ENCODE measurements around the gene MAD2L2.

MAD2L2 gene

DNA sequence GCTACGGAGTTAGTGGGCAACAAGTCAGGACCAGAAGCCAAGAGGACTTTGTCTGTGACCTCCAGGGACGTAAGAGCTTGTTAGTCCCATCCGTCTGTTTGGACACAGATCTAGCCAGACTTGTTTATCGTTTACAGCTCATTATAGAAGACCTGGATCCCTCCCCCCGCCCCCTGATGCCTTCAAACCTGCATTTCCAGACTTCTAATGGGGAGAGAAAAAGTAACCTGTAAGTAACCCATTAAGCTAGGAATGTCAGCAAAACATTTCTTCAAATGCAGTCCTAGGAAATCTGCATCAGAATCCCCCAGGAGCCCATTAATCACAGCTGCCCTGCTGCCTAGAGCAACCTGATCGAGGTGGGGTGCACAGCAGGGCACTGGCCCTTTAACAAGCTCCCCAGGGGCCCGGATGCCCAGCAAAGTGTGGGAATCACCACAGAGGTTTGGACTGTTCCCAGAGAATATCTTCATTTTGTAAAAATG lies 1.4 kb upstream of the MAD2L2 start:
- FAIRE-seq: no peak

DNA sequence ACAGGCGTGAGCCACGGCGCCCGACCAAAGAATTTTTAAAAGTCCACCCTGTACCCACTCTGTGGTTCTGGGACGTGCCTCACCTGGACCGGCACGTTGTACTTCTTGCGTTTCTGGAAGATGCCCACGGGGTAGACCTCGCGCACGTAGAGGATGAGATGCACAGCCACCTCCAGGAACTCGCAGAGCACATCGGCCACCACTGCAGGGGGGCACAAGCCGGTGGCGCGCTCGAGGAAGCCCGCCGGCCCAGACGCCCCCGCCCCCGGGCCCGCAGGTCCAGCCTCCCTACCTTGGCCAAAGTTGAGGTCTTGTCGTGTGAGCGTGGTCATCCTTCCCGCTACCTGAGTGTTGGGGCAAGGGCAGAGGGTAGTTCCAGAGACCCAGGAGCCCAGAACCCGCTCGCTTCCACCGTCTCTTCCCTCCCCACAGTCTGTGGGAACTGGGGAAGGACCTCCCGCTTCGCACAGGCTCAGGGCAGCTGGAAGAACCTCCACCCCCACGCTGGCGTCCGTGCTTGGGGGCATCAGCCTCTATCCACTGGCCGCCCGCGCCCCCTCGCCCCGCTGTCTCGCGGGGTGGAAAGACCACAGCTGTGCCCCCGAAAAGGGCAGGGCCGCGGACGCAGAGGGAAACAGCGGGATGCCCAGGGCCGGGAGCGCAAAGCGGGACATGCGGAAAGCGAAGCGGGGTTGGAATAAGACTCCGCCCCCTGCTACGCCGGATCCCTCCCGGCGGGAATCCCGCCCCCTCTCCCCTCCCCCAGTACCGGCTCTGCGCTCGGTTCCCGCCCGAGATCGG lies 478 bp downstream of the MAD2L2 start:
- FAIRE-seq: no peak

DNA sequence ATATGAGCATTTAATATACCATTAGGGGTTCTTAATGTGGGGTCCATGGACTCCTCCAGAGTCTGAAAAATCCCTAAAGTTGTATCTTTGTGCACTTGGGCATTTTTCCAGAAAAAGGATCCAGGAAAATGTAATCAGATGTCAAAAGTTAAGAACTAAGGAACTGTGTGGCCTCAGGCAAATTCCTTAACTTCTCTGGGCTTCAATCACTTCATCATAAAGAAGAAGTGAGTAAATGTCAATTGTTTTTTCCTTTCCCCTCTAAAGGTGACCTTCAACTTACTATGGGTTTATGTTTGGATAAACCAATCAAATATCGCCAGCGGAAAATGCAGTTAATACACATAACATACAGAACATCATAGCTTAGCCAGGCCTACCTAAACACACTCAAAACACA lies 2.5 kb downstream of the MAD2L2 start:
- FAIRE-seq: no peak

DNA sequence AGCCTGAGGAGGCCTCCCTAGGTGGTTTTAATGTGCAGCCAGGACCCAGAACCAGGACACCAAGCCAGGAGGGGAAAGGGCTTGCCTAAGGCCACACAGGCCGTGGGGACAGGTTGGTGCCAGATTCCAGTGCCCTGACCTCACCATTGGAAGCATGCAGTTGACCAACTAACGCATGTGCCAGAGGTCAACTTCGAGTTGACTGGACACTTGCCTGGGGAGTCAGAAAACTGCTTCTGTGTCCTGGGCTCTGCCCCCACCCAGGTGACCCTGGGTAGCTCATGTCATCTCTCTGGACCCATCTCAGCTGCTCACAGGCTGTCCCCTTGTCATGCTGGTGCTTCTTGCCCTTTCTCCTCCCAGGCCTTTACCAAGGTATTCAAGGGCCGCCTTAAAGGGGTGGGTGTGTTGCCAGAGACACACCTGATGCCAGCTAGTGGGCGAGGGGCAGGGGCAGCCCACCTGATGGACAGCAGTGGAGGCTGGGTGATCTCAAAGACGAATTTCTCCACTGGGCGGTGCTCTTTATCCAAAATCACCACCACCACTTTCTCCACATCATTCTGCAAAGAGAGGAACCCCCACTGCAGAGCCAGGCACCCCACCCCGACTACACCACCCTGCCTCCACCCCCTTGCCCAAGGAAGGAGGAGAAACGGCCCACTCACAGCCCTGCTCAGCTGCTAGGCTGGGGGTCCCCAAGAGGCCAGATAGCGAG lies 4.4 kb downstream of the MAD2L2 start:
- no peak for FAIRE-seq

DNA sequence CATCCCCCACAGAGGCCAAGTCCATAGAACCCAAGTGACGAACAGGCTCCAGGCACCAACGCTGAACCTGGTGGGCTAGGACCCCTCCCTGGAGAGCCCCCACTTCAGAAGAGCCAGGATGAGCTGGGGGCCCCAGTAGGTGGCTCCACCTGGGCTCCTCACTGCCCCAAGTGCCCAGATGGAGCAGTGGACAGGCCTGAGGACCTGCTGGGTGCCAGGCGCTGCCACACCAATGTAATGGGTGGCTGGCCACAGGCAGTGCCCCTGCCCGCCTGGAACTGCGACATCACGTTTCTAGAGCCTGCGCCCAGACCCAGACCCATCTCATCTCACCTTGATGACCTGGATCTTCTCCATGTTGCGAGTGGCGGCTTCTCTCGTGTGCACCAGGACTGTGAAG lies 5.6 kb downstream of the MAD2L2 start:
- FAIRE-seq: no peak

DNA sequence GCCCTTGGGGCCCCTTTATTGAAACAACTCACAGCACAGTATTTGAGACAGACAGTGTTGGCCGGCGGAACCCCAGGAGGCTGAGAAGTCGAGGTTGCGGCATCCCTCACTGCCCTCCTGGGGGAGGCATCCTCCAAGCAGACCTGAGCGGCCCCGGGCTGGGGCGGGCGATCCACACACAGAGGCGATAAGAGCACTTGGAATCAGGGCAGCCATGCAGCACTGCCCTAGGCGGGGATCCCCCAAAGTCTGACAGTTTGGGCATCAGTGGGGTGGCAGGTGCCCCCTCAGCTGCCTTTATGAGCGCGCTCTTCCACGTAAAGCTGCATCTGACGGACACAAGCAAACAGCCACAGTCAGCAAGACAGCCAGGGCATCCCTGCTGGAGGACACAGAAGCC lies 6.5 kb downstream of the MAD2L2 start:
- FAIRE-seq: no peak

DNA sequence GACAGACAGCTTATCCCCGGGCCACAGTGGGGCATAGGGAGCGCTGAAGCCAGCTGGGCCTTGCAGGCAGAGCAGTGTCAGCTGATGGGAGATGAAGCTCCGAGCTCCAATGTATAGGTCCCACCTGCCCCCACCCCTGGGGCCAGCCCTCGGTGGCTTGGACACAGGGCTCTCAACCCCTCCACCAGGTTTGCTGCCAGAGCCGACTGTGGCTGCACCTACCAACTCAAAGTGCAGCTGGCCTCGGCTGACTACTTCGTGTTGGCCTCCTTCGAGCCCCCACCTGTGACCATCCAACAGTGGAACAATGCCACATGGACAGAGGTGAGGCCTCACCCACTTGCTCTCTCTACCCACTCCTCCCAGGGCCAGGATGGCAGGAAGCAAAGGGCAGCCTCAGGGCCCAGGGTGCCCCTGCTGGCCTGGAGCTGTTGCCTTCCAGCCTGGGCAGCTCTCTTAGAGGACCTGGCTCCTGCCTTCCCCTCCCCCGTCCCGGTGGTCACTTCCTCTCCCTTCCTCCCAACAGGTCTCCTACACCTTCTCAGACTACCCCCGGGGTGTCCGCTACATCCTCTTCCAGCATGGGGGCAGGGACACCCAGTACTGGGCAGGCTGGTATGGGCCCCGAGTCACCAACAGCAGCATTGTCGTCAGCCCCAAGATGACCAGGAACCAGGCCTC lies 7.7 kb downstream of the MAD2L2 start:
- no peak for FAIRE-seq

DNA sequence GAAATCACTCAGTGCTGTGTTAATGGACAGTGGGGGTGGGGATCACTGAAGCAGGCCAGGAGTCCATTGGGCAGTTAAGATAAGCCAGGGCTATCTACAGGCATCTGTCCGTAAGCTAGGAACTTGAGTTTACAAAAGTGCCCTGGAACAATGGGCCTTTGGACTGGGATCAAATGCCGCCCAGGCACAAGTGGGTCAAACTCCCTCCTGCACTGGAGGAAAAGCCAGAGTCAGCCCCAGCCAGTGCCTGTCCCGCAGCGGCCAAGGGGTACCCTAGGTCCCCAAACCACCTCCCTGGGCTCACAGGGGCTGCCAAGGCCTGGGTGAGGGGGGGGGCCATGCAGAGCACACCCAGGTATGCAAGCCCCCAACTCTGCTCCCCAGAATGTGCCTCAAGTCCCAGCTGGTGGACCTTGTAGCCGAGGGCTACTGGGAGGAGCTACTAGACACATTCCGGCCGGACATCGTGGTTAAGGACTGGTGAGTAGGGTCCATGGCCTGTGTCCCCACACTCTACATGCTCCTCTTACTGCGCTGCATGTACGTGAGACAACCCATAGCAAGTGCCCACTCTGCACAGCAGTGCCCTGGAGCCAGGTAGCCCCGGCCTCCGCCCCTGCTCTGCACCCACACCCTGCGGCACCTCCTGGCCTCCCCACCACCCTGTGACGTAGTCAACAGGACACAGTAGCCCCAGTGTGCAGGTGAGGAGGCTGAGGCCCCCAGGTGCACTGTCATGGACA lies 9.2 kb downstream of the MAD2L2 start:
- no peak for FAIRE-seq

DNA sequence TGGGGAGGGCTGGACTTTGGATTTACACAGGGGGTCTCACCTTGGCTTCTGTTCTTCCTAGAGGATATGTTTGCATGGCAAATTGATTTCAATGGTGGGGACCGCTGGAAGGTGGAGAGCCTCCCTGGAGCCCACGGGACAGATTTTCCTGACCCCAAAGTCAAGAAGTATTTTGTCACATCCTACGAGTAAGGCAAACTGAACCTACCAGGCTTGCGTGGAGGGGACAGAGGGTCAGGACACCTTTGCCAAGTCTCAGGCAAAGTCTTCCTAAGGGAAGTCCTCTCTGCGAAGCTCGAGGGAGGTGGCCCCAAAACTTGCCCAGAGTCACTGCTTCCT lies 9.8 kb downstream of the MAD2L2 start:
- FAIRE-seq: no peak

DNA sequence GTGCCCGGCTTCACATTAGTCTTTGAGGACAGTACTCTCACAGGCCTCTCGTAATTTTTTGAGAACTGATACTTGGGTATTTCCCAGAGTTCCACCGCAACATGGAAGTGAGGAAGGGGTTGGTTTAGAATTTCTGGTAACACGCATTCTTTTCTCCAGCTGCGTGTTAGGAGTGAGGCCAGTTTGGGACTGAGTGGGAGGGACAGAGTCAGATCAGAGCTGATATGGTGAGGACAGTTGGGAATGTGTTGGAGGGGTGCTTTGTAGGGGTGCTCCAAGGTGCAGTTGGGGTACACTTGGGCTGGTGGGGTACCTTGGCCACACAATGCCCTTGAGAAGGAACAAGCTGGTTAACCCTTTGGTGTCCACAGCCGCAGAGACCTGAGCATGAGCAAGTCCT lies 10.2 kb downstream of the MAD2L2 start:
- no peak for FAIRE-seq

DNA sequence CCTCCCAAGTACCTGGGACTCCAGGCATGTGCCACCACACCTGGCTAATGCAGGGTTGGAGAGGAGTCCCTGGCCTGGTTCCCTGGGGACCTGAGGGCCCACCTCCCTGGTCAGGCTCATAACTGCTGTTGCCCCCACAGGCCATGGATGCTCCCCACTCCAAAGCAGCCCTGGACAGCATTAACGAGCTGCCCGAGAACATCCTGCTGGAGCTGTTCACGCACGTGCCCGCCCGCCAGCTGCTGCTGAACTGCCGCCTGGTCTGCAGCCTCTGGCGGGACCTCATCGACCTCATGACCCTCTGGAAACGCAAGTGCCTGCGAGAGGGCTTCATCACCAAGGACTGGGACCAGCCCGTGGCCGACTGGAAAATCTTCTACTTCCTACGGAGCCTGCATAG lies 12.4 kb downstream of the MAD2L2 start:
- no peak for FAIRE-seq

DNA sequence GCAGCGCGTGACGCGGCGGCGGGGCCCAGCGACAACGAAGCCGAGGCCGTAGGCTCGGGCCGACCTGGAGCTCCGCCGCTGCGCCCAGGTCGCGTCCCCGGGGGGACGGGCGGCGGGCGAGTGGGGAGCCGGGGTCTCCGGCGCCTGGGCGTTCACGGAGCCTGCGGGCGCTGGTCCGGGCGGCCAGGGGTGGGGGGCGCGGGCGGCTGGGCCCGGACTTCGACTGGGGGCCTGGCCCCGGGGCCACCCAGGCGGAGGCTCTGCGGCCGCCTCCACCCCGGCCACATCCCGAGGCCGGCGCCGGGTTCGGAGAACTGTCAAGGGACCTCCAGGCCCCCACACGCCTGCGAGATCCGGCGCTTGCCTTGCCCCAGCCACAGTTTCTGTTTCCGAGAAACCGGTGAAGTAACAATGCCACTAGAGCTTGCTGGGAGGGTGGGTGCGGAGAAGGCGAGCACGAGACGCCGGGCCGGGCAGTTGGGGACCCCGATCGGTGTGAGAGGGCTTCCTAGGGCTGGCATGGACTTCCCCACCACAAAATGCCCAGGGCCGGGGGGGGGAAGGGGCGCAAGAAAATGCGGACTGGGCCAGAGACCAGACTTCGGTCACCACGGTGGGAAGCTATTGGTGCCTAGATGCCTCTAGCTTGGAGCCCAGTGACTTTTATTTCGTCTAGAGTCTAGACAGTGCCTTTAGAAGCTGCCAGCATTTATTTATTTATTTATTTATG lies 16.4 kb downstream of the MAD2L2 start:
- FAIRE-seq: no peak

DNA sequence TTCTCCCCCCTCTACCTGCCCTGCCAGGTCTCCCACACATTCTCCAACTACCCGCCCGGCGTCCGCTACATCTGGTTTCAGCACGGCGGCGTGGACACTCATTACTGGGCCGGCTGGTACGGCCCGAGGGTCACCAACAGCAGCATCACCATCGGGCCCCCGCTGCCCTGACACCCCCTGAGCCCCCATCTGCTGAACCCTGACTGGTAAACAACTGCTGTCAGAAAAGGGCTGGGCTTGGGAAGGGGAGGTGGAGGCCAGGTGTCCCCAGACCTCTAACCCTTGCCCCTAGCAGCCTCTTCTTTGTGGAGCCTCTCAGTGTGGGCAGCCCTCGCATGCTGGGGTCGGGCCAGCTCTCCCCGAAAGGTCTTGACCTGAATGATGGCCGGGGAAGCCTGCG lies 19.8 kb downstream of the MAD2L2 start:
- no peak for FAIRE-seq

DNA sequence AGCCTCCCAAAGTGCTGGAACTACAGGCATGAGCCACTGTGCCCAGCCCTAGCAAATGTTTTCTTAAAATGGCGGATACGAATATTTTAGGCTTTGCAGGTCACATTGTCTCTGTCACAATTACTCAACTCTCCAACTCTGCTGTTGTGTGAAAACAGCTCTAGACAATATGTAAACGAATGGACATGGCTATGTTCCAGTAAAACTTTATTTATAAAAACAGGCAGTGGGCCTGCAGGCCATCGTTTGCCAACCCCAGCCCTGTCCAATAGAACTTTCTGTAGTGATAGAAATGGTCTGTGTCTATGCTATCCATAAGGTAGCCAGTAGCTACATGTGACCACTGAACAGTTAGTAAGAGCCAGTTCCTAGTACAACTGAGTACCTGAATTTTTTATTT lies 21.2 kb downstream of the MAD2L2 start:
- FAIRE-seq: no peak

DNA sequence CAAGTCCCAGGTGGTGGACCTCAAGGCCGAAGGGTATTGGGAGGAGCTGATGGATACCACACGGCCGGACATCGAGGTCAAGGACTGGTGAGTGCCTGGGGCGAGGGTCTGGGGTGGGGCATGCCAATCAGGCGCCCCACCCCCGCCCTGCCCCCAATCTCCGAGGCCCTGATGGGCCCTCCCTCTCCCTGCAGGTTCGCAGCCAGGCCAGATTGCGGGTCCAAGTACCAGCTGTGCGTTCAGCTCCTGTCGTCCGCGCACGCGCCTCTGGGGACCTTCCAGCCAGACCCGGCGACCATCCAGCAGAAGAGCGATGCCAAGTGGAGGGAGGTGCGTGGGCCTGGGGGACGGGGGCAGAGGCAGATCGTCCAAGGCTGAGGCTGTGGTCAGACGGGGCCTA lies 22.4 kb downstream of the MAD2L2 start:
- no peak for FAIRE-seq

DNA sequence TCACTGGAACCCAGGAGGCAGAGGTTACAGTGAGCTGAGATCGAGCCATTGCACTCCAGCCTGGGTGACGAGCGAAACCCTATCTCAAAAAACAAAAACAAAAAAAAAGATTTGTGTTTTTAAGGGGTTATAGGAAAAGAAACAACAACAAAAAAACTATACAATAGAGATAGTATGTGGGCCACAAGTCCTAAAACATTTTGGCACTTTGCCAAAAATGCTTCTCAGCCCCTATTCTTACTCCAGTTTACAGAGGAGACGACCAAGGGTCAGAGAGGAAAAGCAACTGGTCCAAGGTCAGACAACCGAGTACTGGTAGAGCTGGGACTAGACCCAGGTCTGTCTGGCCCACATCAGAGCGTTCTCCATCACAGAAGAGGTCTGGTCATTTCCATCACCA lies 23.3 kb downstream of the MAD2L2 start:
- no peak for FAIRE-seq

DNA sequence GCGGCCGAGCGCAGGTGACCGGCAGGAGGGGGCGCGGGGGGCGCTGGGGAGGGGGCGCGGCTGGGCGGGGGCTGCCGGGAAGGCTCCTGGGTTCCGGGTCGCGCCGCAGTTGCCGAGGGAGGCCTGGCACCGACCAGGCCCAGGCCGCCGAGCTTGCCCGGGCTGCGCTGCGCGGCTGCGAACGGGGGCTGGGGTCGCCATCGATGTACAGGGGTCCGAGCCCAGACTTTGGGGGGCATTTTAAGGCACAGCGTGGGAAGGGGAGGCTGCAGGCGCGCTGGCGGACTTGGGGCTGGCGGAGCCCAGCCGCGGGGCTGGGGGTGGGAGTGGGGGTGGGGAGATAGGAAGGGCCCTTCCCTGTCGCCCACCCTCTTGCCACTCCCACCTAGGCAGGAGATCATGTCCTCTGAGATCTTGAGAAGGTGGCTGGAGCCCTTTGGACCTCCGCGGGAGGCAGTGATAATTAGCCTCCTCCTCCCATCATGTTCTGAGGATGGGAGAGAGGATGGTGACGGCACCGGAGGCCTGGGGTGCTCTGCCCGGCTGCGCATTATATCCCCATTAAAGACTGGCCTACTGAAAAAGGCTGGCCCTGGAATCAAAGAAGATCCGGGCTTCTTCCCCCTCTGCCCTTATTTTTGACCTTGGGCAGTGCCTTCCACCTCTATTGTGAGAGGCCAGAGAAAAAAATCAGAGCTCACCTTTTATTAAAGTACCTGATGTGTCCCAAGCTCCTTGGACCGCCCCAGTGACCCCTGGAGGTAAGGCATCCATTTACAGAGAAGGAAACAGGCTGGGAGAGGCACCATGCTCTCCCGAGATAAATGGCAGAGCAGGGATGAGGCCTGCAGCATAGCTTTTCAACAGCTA lies 25.8 kb downstream of the MAD2L2 start:
- FAIRE-seq: no peak

DNA sequence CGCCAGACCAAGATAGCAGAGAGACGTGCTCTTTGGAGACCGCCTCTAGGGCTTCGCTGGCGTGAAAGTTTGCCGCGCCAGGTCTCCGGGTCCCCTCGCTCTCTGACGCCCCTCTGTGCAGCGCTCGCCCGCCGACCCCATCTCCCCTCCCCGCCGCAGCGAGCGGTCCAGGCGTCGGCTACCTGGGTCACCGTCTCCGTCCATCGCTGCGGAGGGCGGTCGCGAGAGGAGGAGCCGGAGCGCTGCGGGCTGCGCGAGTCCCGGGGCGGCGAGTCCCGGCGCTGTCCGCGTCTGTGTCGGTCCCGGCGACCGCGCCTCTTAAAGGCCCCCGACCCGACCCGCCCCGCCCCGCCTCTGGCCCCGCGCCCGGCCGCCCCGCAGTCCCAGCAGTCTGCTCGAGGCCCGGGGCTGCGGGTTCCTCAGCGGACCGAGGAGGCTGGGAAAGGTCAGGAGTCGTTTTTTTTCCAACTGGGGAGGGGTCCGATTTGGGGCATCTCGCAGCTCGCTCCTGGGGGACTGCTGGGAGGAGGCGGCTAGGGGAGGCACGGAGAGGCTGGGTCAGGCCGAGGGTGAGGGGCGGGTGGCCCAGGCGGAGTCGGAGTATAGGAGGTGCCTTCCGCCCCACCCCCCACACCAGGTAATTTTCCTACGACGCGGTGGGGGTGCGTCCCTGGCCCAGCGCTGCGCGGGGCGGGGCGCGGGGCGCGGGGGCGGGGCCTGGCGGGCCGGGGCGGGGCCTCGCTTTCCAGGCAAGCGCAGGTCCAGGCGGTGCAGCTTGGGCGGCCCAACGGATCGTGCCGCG lies 26.6 kb downstream of the MAD2L2 start, which contains the start of the genes FBXO2 and FBXO44:
FBXO2 (minus strand) TSS at position 293 of the 802 bp plus-strand sequence; CDS start at position 204, 89 bp downstream.
FBXO44 (plus strand) TSS at position 741 of the 802 bp plus-strand sequence. CDS start 959 bp downstream, outside the sequence.
- FAIRE-seq: no peak

DNA sequence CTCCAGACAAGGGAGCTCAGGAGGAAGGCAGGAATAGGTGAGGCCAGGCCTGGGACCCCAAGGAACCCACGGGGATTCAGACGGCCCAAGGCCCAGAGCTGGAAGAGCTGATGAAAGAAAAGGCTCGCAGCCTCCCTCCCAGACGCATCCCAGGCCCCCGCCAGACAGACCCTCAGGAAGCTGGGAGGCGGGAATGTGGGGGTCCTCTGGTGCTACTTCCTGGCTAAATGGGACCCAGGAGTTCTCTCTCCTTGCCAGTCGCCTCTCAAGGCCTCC lies 27.1 kb downstream of the MAD2L2 start:
- no peak for FAIRE-seq

DNA sequence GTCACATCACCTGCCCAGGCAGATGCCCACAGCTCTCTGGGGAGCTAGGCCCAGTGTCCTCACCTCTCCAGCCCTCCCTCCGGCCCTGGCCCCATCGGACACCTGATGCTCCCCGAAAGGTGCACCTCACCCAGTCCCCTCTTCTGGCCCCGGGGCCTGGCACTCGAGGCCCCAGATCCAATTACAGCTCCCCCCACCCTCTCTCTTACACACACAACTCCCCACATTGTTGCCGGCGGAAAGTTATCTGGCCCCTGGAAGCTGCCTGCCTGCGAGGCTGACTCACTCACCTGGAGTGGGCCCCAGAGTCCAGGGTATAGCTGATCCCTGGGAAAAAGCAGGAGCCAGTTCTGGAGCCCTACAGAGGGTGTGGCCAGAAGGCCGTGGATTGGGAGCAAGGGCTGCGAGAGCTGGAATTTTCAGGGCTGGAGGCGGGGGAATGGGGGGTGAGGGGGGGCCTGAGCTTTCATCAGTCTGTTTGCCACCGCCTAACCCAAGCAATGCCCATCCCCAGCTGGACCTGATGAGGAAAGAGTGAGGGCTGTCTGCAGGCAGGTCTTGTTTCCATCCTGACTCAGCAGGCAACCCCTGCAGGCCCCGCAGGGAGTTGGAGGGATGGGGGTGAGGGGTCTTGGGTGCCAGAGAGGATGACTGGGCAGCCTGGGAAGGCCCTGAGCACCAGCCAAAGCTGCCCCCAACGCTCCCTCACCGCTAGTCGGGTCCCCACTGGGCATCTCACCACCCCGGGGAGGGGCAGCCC lies 27.7 kb downstream of the MAD2L2 start:
- FAIRE-seq: no peak
